K562 (cell line): Measurements from ENCODE around the gene SPATS2. TPM values are rescaled to one million over a fixed set of nuclear protein-coding genes. Genes with fewer than 3 reads are reported as not detected.

ENCODE experiments used
- ATAC-seq: fragments of 200-7000 bp; cut with Tn5 transposase; 3 replicates; pipeline ENCODE4 v1.9.1; 2020; ENCODE audit warnings: moderate library complexity
- BruUV-seq: library from RNA; stranded (reverse); fragments of 400-500 nt; replicated peaks from 2 replicates; lab custom pipeline; 2021; lab: Mats Ljungman, UMichigan
- CTCF ChIA-PET: fragments of 300-600 bp; formaldehyde crosslinking; extraction: SDS; loops from one replicate; lab custom pipeline; 2021; ENCODE audit warnings: low intra/inter-chr PET ratio; lab: Yijun Ruan, JAX
- POLR2A ChIA-PET: fragments of 300-600, 350-650 bp; sonication (Branson Sonifier 250); formaldehyde crosslinking; extraction: SDS; loops from one replicate; lab custom pipeline; 2021; ENCODE audit warnings: antibody characterized with exemption, inconsistent platforms; lab: Yijun Ruan, JAX
- DNase-seq, 4 experiments: peaks; one replicate each; pipeline versions ENCODE4 v3.0.0 to v3.0.0-alpha.2; 2011 to 2018; ENCODE audit warnings: low spot score in 3 of 4, mixed read lengths in 3 of 4; ENCODE audit errors: extremely low read depth in 1 of 4
- FAIRE-seq: peaks from 2 replicates; lab custom pipeline; 2011; peaks lifted over from hg19 to GRCh38; lab: Jason Lieb, UNC
- H2AFZ ChIP-seq: 2 replicates; pipeline ENCODE4 v1.6.0; 2011; ENCODE audit warnings: low read depth, low read length, control low read depth, inconsistent platforms
- H3K27ac ChIP-seq: fragments of 200-600 bp; 3 replicates; pipeline ENCODE4 v1.8.0; 2011; ENCODE audit warnings: low read depth, mild to moderate bottlenecking, control low read depth, inconsistent platforms, low read length, moderate library complexity, mixed read lengths; ENCODE audit errors: extremely low read depth
- H3K27me3 ChIP-seq, 2 experiments: fragments of 300-600 bp in 1 of 2; 2 replicates in 1 of 2; 3 replicates in 1 of 2; pipeline versions ENCODE4 v1.6.0 to v1.8.0; 2011; ENCODE audit warnings: inconsistent platforms in 2 of 2, low read length in 2 of 2, mild to moderate bottlenecking in 1 of 2, mixed read lengths in 1 of 2, moderate library complexity in 1 of 2; ENCODE audit not compliant: control insufficient read depth in 2 of 2, insufficient read depth in 2 of 2
- H3K36me3 ChIP-seq: fragments of 300-600 bp; 3 replicates; pipeline ENCODE4 v1.8.0; 2011; ENCODE audit warnings: mild to moderate bottlenecking, low read length, inconsistent platforms; ENCODE audit not compliant: control insufficient read depth, insufficient read depth
- H3K4me1 ChIP-seq, 2 experiments: fragments of 200-600 bp in 1 of 2; replicated peaks in 1 of 2; 2 replicates in 1 of 2; 3 replicates in 1 of 2; pipeline versions ENCODE4 v1.5.1 to v1.8.0; 2011; ENCODE audit warnings: inconsistent platforms in 2 of 2, low read length in 2 of 2, mild to moderate bottlenecking in 1 of 2, mixed read lengths in 1 of 2, moderate library complexity in 1 of 2; ENCODE audit not compliant: control insufficient read depth in 2 of 2, insufficient read depth in 2 of 2
- H3K4me2 ChIP-seq: 2 replicates; pipeline ENCODE4 v1.6.1; 2011; ENCODE audit warnings: low read length, control low read depth, inconsistent platforms, mixed read lengths; ENCODE audit not compliant: insufficient read depth
- H3K4me3 ChIP-seq: fragments of 200-600 bp; sonication (generic), shearing (Covaris generic); 2 replicates; pipeline ENCODE4 v1.5.1; 2016; ENCODE audit warnings: control low read depth, inconsistent platforms
- H3K79me2 ChIP-seq: fragments of 200-600 bp; 3 replicates; pipeline ENCODE4 v1.8.0; 2011; ENCODE audit warnings: low read length, inconsistent platforms; ENCODE audit not compliant: control insufficient read depth, insufficient read depth
- H3K9ac ChIP-seq, 2 experiments: 2 replicates each; pipeline versions ENCODE4 v1.6.0 to v1.6.1; 2011; ENCODE audit warnings: low read depth in 2 of 2, low read length in 2 of 2, control low read depth in 1 of 2, inconsistent platforms in 1 of 2, mild to moderate bottlenecking in 1 of 2, mixed read lengths in 1 of 2; ENCODE audit not compliant: insufficient read depth in 1 of 2
- H3K9me1 ChIP-seq: one replicate; pipeline ENCODE4 v1.6.0; 2011; ENCODE audit warnings: inconsistent platforms, mild to moderate bottlenecking, low read length, moderate library complexity; ENCODE audit not compliant: control insufficient read depth, insufficient read depth
- H3K9me3 ChIP-seq: replicated peaks from 2 replicates; pipeline ENCODE4 v1.5.1; 2011; ENCODE audit warnings: low read depth, low read length, inconsistent platforms; ENCODE audit not compliant: control insufficient read depth, insufficient read depth
- H4K20me1 ChIP-seq: replicated peaks from 2 replicates; pipeline ENCODE4 v1.6.1; 2011; ENCODE audit warnings: low read length, inconsistent platforms, mixed read lengths; ENCODE audit not compliant: control insufficient read depth, insufficient read depth
- BCOR ChIP-seq: fragments of 450-650 bp; IDR thresholded peaks from 2 replicates; pipeline ENCODE4 v1.6.1; 2016
- BMI1 ChIP-seq: fragments of 150-350 bp; IDR thresholded peaks from 2 replicates; pipeline ENCODE4 v1.6.1; 2014; ENCODE audit warnings: low read length
- EP300 ChIP-seq: IDR thresholded peaks from 2 replicates; pipeline ENCODE4 v1.6.1; 2012; ENCODE audit warnings: low read length, improper control_type of control experiment
- MYBL2 ChIP-seq, 2 experiments: fragments of 450-650 bp in 1 of 2; sonication (generic) in 1 of 2; formaldehyde crosslinking in 1 of 2; IDR thresholded peaks; 2 replicates each; pipeline versions ENCODE4 v1.6.1 to v1.8.1; 2017 to 2022; ENCODE audit warnings: borderline replicate concordance in 1 of 2, inconsistent platforms in 1 of 2, low read depth in 1 of 2, mild to moderate bottlenecking in 1 of 2, missing genetic modification reagents in 1 of 2, moderate library complexity in 1 of 2
- NFIC ChIP-seq: fragments of 450-650 bp; IDR thresholded peaks from 2 replicates; pipeline ENCODE4 v1.6.1; 2017; ENCODE audit warnings: mild to moderate bottlenecking, inconsistent platforms
- ZEB2 ChIP-seq: fragments of 450-650 bp; IDR thresholded peaks from 2 replicates; pipeline ENCODE4 v1.6.1; 2016
- WGBS: fragments of 100-300 bp; shearing (Covaris generic); methylation state at CpG from one replicate; pipeline ENCODE4 v1.1.6; 2016; ENCODE audit warnings: low coverage, mixed read lengths; ENCODE audit not compliant: insufficient coverage; ENCODE audit errors: missing lambda C conversion rate; 5-methylcytosine and 5-hydroxymethylcytosine counted together
- in situ Hi-C: fragments of 300-500 bp; cut with MboI; formaldehyde crosslinking; loops from 4 replicates; pipeline ENCODE4 v1.15.0; 2018; ENCODE audit warnings: inconsistent platforms, mixed read lengths
- intact Hi-C: fragments of 100-400 bp; cut with micrococcal nuclease; formaldehyde crosslinking; loops from 2 replicates; pipeline ENCODE4 v1.14.2; 2022
- polyA plus RNA-seq, 8 experiments: library from polyadenylated mRNA; depleted of rRNA in 4 of 8; stranded (reverse) in 5 of 8; unstranded in 3 of 8; fragments of >200 nt; fragmentation: Nextera tagmentation in 2 of 8; fragmentation: Illumina TruSeq in 1 of 8; extraction: Ambion mirVana in 2 of 8; extraction: Trizol in 1 of 8; gene quantifications; 2 replicates each; pipeline versions ENCODE4 v1.2.1 to v1.2.3, GENCODE V29; 2011 to 2014; ENCODE audit warnings: inconsistent platforms in 1 of 8, missing spikeins in 1 of 8
- total RNA-seq, 7 experiments: library from RNA; depleted of rRNA in 6 of 7; stranded (reverse); fragments of >200 nt in 6 of 7; fragmentation: Illumina TruSeq in 2 of 7; extraction: Trizol in 2 of 7; gene quantifications; 2 replicates each; pipeline versions ENCODE4 v1.2.1 to v1.2.3, GENCODE V29; 2011 to 2021; ENCODE audit warnings: low replicate concordance in 1 of 7

The SPATS2 gene
- total and polyA plus RNA-seq, 9 of the 15 experiments (the other 6 are each of a cell fraction or from before 2014, with no cell fraction given), result 5.4 to 48.2 (median 17.5) TPM

GRCh38 chr12:49339464-49339861 is 27.8 kb upstream of the SPATS2 start:
- intact Hi-C loops, result no loop called here
- H3K9me1 ChIP-seq, result no peaks in the 10 kb centered on the region
- H3K27me3 ChIP-seq, result peaks cover 3 to 5% of the 10 kb centered on the region in 2 experiments; a peak in 2 of 5 replicates
- no peak for ATAC-seq
- TF ChIP-seq EP300 (no peak), NFIC (peak; percentile 46)
- H3K4me3 ChIP-seq, result no peak overlapping the region
- no TSS peak for BruUV-seq
- H3K9me3 ChIP-seq, result no peaks in the 10 kb centered on the region
- H3K4me1 ChIP-seq, result peaks cover 20 to 54% of the 10 kb centered on the region in 2 experiments
- ChIA-PET CTCF (interaction anchor here (0.6 kb wide), 1 partner anchor 52 kb away, joined by 3 read pairs; no protein-coding TSS in a partner anchor), POLR2A (interaction anchor here (1.1 to 1.6 kb wide), 2 partner anchors 13 to 50 kb away, joined by 3 to 5 read pairs; no protein-coding TSS in a partner anchor)
- H3K79me2 ChIP-seq, result no peaks in the 10 kb centered on the region
- H2AFZ ChIP-seq, result no peak overlapping the region
- peaks cover 2% of the 10 kb centered on the region; the same call in 1 of the 2 replicates for H4K20me1 ChIP-seq
- no peak for FAIRE-seq
- no peaks in the 10 kb centered on the region for H3K36me3 ChIP-seq
- in situ Hi-C loops, result loop anchor here (5.0 kb wide), 1 partner anchor 52 kb away; no protein-coding TSS in a partner anchor
- no peak overlapping the region for H3K27ac ChIP-seq
- H3K4me2 ChIP-seq, result no peak overlapping the region
- DNase-seq, result no peak
- H3K9ac ChIP-seq, result peak overlapping the region in 1 of 2 experiments; percentile 7; a peak in 2 of 4 replicates
- 25% methylated on average over 5 of the region's 5 CpGs for WGBS

DNA sequence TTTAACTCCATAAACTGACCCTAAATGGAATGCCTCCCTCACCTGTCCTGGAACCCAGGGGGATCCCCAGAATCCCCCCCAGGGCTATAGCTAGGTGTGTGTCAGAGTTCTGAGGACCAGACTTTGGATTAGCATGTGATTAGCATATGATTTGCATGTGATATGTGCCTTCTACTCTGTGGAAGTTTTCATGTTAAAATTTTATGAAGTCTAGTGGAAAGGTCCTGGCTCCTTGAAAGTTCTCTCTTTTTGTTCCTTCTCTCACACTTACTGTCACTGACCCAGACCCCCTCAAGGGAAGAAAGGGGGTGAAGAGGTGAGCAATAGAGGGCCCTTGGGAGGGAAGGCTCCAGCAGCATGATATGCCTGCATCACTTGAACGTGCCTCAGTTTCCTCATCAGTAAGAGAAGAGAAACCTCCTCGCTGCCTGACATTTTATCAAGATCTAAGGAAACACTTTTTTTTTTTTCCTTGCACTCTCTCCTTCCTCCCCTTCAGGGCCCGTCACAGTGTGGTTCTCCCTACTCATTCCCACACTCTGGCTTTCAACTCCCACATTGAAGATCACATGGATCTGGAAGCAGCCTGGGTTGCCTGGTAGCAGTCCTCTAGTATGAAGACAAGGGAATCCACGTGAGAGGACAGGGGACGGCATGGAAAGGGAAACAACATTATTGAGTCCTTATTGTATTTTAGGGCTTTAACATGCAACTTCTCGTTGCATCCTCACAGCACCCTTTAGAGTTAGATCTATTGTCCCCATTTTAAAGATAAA is 27.0 kb upstream of the SPATS2 start:
- POLR2A ChIA-PET, result interaction anchor here (1.1 to 1.6 kb wide), 2 partner anchors 14 to 50 kb away, joined by 3 to 5 read pairs; no protein-coding TSS in a partner anchor

More for the DNA sequence above, 27.0 kb upstream of the SPATS2 start:
- Histone ChIP-seq H3K27me3 (peaks cover 5 to 9% of the 10 kb centered on the region in 2 experiments; a peak in 3 of 5 replicates), H3K4me3 (no peak overlapping the region), H3K4me2 (no peak overlapping the region), H3K79me2 (no peaks in the 10 kb centered on the region), H4K20me1 (peaks cover 2% of the 10 kb centered on the region; the same call in 1 of the 2 replicates), H3K9me1 (no peaks in the 10 kb centered on the region), H3K4me1 (peaks cover 20 to 58% of the 10 kb centered on the region in 2 experiments), H2AFZ (no peak overlapping the region), H3K36me3 (no peaks in the 10 kb centered on the region), H3K9me3 (no peaks in the 10 kb centered on the region), H3K9ac (no peak overlapping the region), H3K27ac (no peak overlapping the region)
- ATAC-seq (no peak), DNase-seq (no peak), FAIRE-seq (peak; percentile 78)
- BruUV-seq, result no TSS peak
- in situ Hi-C loops (no loop called here), intact Hi-C loops (loop anchor here (10.0 kb wide), 2 partner anchors 275 to 365 kb away; partner anchors contain the start of genes KMT2D, RHEBL1, WNT1 and WNT10B)
- 21% methylated on average over 6 of the region's 6 CpGs for WGBS
- TF ChIP-seq BCOR (no peak), ZEB2 (no peak), MYBL2 (IDR thresholded peaks at IDR 0.05; ENCODE audit: low read depth) (no peak), MYBL2 (CRISPR knock-in tag; IDR thresholded peaks at IDR 0.05; ENCODE audit: borderline replicate concordance) (no peak), BMI1 (no peak)
- CTCF ChIA-PET, result interaction anchor here (0.6 to 2.9 kb wide), 2 partner anchors 51 to 52 kb away, joined by 3 to 49 read pairs; no protein-coding TSS in a partner anchor
